ENCODE results near the gene SP6. TPM values are rescaled to one million over a fixed set of nuclear protein-coding genes. Genes with fewer than 3 reads are reported as not detected.

Gene SP6
- total and polyA plus RNA-seq, 2 of the 8 experiments (the other 6 are each of a cell fraction or from before 2014, with no cell fraction given), result 1.2 to 1.5 TPM

DNA sequence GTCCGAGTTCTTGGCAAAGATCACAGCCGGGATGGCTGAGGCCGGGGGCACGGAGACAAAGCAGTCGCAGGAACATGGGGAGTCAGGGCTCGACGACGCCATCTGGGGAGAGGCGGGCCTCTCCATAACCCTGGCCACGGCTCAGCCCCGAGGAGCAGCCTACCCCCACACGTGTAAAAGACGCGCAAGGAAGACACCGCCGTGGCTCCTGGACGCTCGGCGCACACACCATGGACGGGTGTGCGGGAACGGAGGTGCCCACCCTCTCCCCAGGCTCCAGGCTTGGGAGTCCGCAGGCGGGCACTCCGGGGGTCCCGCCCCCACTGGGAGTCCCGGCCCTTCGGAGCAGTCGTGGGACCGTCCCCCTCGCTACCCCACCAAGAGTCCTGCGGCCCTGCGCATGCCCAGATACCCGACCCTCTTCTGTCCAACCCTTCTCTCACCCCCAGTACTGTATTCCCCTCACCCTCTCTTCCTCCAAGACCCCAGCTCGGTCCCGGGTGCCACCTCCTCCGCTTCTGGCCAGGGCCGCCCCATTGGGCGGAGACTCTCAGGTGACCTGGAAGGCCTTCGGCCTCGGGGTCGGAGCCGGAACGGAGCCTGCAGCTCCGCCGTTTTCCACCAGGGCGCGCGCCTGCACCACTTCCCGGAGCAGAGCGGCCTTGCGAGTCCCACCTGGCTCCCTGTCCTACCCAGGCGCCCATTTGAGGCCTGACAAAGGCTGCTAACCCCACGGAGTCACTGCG, 10.0 kb downstream of the SP6 start, which contains the start of gene SCRN2:
Gene SCRN2, minus strand, starts transcription at position 532 of the 746 bp plus-strand sequence. Its CDS starts 430 bp downstream, at position 102.
- no peak within 1 kb of the TSS for H2BK12ac ChIP-seq (ENCODE audit: low read depth, low read length)
- no peak within 1 kb of the TSS for H2AK5ac ChIP-seq (ENCODE audit: low read depth, low read length)
- H3K4me2 ChIP-seq (ENCODE audit: insufficient read depth in 1 of 2, low read depth in 2 of 2, low read length in 2 of 2), result peak within 1 kb of the TSS; percentile 73 to 80
- no peak for FAIRE-seq
- H4K20me1 ChIP-seq (replicated peaks in 1 of 2; ENCODE audit: control insufficient read depth in 1 of 2, insufficient read depth in 2 of 2, low read length in 2 of 2), result peaks cover 0 to 2% of the 10 kb centered on the region in 2 experiments
- no peak within 1 kb of the TSS for H3K56ac ChIP-seq (replicated peaks; ENCODE audit: insufficient read length, low read depth, low read length)
- 2% methylated on average over 54 of the region's 55 CpGs; no CpG with 5 or more reads in 1 of the 2 experiments for WGBS, 2 experiments (ENCODE audit: extremely low coverage in 1 of 2, insufficient coverage in 1 of 2, insufficient read length in 1 of 2, insufficient replicate concordance in 2 of 2, low coverage in 1 of 2, low lambda C conversion rate in 2 of 2, missing lambda C conversion rate in 1 of 2)
- no peaks in the 10 kb centered on the region for H3K79me2 ChIP-seq (ENCODE audit: control insufficient read depth in 1 of 2, insufficient read depth in 2 of 2, low read length in 2 of 2)
- no peak within 1 kb of the TSS for H2BK15ac ChIP-seq (ENCODE audit: low read length)
- H3K23me2 ChIP-seq (ENCODE audit: low read depth, low read length), result peaks cover 2% of the 10 kb centered on the region; the same call in 1 of the 2 replicates
- H2AFZ ChIP-seq (ENCODE audit: low read length), result peak within 1 kb of the TSS; percentile 6; the same call in 1 of the 2 replicates
- no peak within 1 kb of the TSS for H2BK20ac ChIP-seq (ENCODE audit: low read length)
- H3K18ac ChIP-seq (ENCODE audit: extremely low read depth, low read length), result peak within 1 kb of the TSS; percentile 79
- H4K8ac ChIP-seq (ENCODE audit: extremely low read depth, insufficient read depth, low read length), result peak within 1 kb of the TSS; percentile 60; the same call in 1 of the 2 replicates
- H4K5ac ChIP-seq (ENCODE audit: insufficient read length, low read depth, low read length), result peak within 1 kb of the TSS; percentile 31
- H3K4ac ChIP-seq (replicated peaks; ENCODE audit: insufficient read length, low read depth, low read length), result no peak within 1 kb of the TSS
- H2BK5ac ChIP-seq (ENCODE audit: low read depth, low read length), result peak within 1 kb of the TSS; percentile 54; the same call in 1 of the 2 replicates
- no peak within 1 kb of the TSS for H3K27ac ChIP-seq (ENCODE audit: low read depth, low read length)
- ChIA-PET CTCF (ENCODE audit: partially characterized antibody) (interaction anchor here (0.6 to 33.0 kb wide), 31 partner anchors 10 to 211 kb away, joined by 3 to 1206 read pairs (median 4); partner anchors contain the start of genes CDK5RAP3, LRRC46, MRPL10 and OSBPL7), POLR2A (ENCODE audit: partially characterized antibody) (interaction anchor here (0.6 to 12.4 kb wide), 6 partner anchors 9 to 1722 kb away, joined by 4 to 134 read pairs (median 6); partner anchors contain the start of genes LRRC46, MRPL10, SP2 and SP6)
- DNase-seq (ENCODE audit: low read depth in 1 of 2, low spot score in 2 of 2), result peak; percentile 85 to 99
- H4K91ac ChIP-seq (replicated peaks; ENCODE audit: insufficient read length, low read length), result peak within 1 kb of the TSS; percentile 2
- H3K36me3 ChIP-seq (ENCODE audit: control insufficient read depth in 2 of 4, insufficient read depth in 4 of 4, low read length in 3 of 4), result peaks cover 0 to 7% (median 1%) of the 10 kb centered on the region in 4 experiments; a peak in 4 of 8 replicates
- peaks cover 0 to 23% (median 8%) of the 10 kb centered on the region in 4 experiments; a peak in 5 of 7 replicates for H3K4me1 ChIP-seq (replicated peaks in 1 of 4; ENCODE audit: control insufficient read depth in 3 of 4, insufficient read depth in 4 of 4, low read length in 3 of 4)
- no peak within 1 kb of the TSS for H2BK120ac ChIP-seq (replicated peaks; ENCODE audit: low read depth, low read length)
- H3K9me3 ChIP-seq (ENCODE audit: insufficient read depth in 2 of 2, low read depth in 1 of 2, low read length in 1 of 2), result no peaks in the 10 kb centered on the region
- H3K14ac ChIP-seq (ENCODE audit: insufficient read length), result no peak within 1 kb of the TSS
- H3K9ac ChIP-seq (replicated peaks in 1 of 4; ENCODE audit: extremely low read depth in 1 of 4, low read depth in 3 of 4, low read length in 3 of 4), result peak within 1 kb of the TSS in 3 of 4 experiments; percentile 49 to 52 (median 51); a peak in 6 of 7 replicates
- peaks cover under 1 to 17% (median 11%) of the 10 kb centered on the region in 4 experiments for H3K27me3 ChIP-seq (replicated peaks in 1 of 4; ENCODE audit: control insufficient read depth in 3 of 4, extremely low read depth in 1 of 4, insufficient read depth in 3 of 4, low read length in 3 of 4)
- H3K4me3 ChIP-seq (ENCODE audit: extremely low read depth in 1 of 4, insufficient read depth in 2 of 4, low read depth in 3 of 4, low read length in 4 of 4), result peak within 1 kb of the TSS; percentile 47 to 92 (median 80)
- no peak within 1 kb of the TSS for H3K23ac ChIP-seq (ENCODE audit: insufficient read length)
- no peaks in the 10 kb centered on the region for H3K79me1 ChIP-seq (ENCODE audit: low read depth, low read length)

Data from H1 (cell line).